H9 (cell line): ENCODE data around the gene RFX8. TPM values are rescaled to one million over a fixed set of nuclear protein-coding genes. Genes with fewer than 3 reads are reported as not detected.

Source experiments
- DNase-seq: peaks from one replicate; pipeline ENCODE4 v3.0.0-alpha.2; 2017
- H2AFZ ChIP-seq: one replicate; pipeline ENCODE4 v1.6.1; 2013; ENCODE audit warnings: mild to moderate bottlenecking, low read length, control low read depth, moderate library complexity
- H2AK5ac ChIP-seq: 2 replicates; pipeline ENCODE4 v1.6.1; 2013; ENCODE audit warnings: low read length, control low read depth, mixed read lengths; ENCODE audit not compliant: insufficient read length
- H2BK120ac ChIP-seq: one replicate; pipeline ENCODE4 v1.6.1; 2013; ENCODE audit warnings: low read depth, mild to moderate bottlenecking, low read length, control low read depth, inconsistent platforms; ENCODE audit not compliant: poor library complexity, severe bottlenecking
- H2BK12ac ChIP-seq: 2 replicates; pipeline ENCODE4 v1.6.1; 2013; ENCODE audit warnings: low read length, control low read depth, mixed read lengths, low read depth; ENCODE audit not compliant: insufficient read length
- H2BK15ac ChIP-seq: 2 replicates; pipeline ENCODE4 v1.6.1; 2013; ENCODE audit warnings: low read depth, low read length, control low read depth
- H2BK20ac ChIP-seq: one replicate; pipeline ENCODE4 v1.6.1; 2013; ENCODE audit warnings: low read depth, mild to moderate bottlenecking, low read length, control low read depth, inconsistent platforms; ENCODE audit not compliant: poor library complexity, severe bottlenecking
- H2BK5ac ChIP-seq: 2 replicates; pipeline ENCODE4 v1.6.1; 2013; ENCODE audit warnings: low read length, control low read depth, mixed read lengths; ENCODE audit not compliant: insufficient read length
- H3K14ac ChIP-seq: 2 replicates; pipeline ENCODE4 v1.6.1; 2013; ENCODE audit warnings: low read length, control low read depth; ENCODE audit not compliant: insufficient read depth
- H3K18ac ChIP-seq: 2 replicates; pipeline ENCODE4 v1.6.1; 2013; ENCODE audit warnings: low read depth, mild to moderate bottlenecking, mixed read lengths, low read length, control low read depth; ENCODE audit not compliant: insufficient read length
- H3K23ac ChIP-seq: 2 replicates; pipeline ENCODE4 v1.6.1; 2013; ENCODE audit warnings: low read length, control low read depth, mixed read lengths, low read depth; ENCODE audit not compliant: insufficient read length
- H3K23me2 ChIP-seq: 2 replicates; pipeline ENCODE4 v1.6.1; 2013; ENCODE audit warnings: low read depth, mild to moderate bottlenecking, mixed read lengths, low read length, control low read depth; ENCODE audit not compliant: insufficient read length, poor library complexity, severe bottlenecking
- H3K27ac ChIP-seq: 2 replicates; pipeline ENCODE4 v1.5.1; 2013; ENCODE audit warnings: low read length, control low read depth, mixed read lengths, low read depth; ENCODE audit not compliant: insufficient read length
- H3K27me3 ChIP-seq: 2 replicates; pipeline ENCODE4 v1.6.1; 2013; ENCODE audit warnings: low read length, control low read depth, inconsistent platforms; ENCODE audit not compliant: insufficient read depth
- H3K4ac ChIP-seq: 2 replicates; pipeline ENCODE4 v1.6.1; 2013; ENCODE audit warnings: low read depth, mild to moderate bottlenecking, control low read depth, inconsistent platforms, low read length, moderate library complexity
- H3K4me1 ChIP-seq: 2 replicates; pipeline ENCODE4 v1.6.1; 2013; ENCODE audit warnings: low read length, control low read depth, inconsistent platforms; ENCODE audit not compliant: insufficient read depth
- H3K4me2 ChIP-seq: 2 replicates; pipeline ENCODE4 v1.6.1; 2013; ENCODE audit warnings: low read length, control low read depth, mixed read lengths; ENCODE audit not compliant: insufficient read length, insufficient read depth
- H3K56ac ChIP-seq: 2 replicates; pipeline ENCODE4 v1.6.1; 2013; ENCODE audit warnings: low read depth, mild to moderate bottlenecking, mixed read lengths, low read length, control low read depth; ENCODE audit not compliant: insufficient read length
- H3K79me1 ChIP-seq: 2 replicates; pipeline ENCODE4 v1.6.1; 2013; ENCODE audit warnings: low read depth, mild to moderate bottlenecking, moderate library complexity, low read length, control low read depth, inconsistent platforms; ENCODE audit not compliant: insufficient read depth, poor library complexity, severe bottlenecking
- H3K79me2 ChIP-seq: 2 replicates; pipeline ENCODE4 v1.6.1; 2013; ENCODE audit warnings: low read length, control low read depth, inconsistent platforms; ENCODE audit not compliant: insufficient read depth
- H3K9ac ChIP-seq: 2 replicates; pipeline ENCODE4 v1.6.1; 2013; ENCODE audit warnings: low read length, control low read depth, mixed read lengths; ENCODE audit not compliant: insufficient read length; ENCODE audit errors: extremely low read depth
- H3K9me3 ChIP-seq: one replicate; pipeline ENCODE4 v1.6.1; 2013; ENCODE audit warnings: low read depth, low read length, inconsistent platforms; ENCODE audit not compliant: control insufficient read depth
- H3T11ph ChIP-seq: one replicate; pipeline ENCODE4 v1.6.1; 2013; ENCODE audit warnings: mild to moderate bottlenecking, low read length, control low read depth, inconsistent platforms
- H4K20me1 ChIP-seq: one replicate; pipeline ENCODE4 v1.6.1; 2013; ENCODE audit not compliant: control insufficient read depth, insufficient read length, insufficient read depth
- H4K5ac ChIP-seq: 2 replicates; pipeline ENCODE4 v1.6.1; 2013; ENCODE audit warnings: low read depth, mild to moderate bottlenecking, mixed read lengths, low read length, control low read depth; ENCODE audit not compliant: insufficient read length
- H4K8ac ChIP-seq: replicated peaks from 2 replicates; pipeline ENCODE4 v1.6.1; 2013; ENCODE audit warnings: low read length, control low read depth, mixed read lengths, low read depth; ENCODE audit not compliant: insufficient read length
- H4K91ac ChIP-seq: 2 replicates; pipeline ENCODE4 v1.6.1; 2013; ENCODE audit warnings: low read depth, mild to moderate bottlenecking, moderate library complexity, mixed read lengths, low read length, control low read depth; ENCODE audit not compliant: insufficient read length
- H3K27ac Mint-ChIP-seq, 3 experiments: 2 replicates in 2 of 3; 3 replicates in 1 of 3; pipeline ENCODE4 v1.8.0; 2020 to 2021; ENCODE audit warnings: mixed read lengths in 3 of 3, mild to moderate bottlenecking in 1 of 3, moderate library complexity in 1 of 3
- H3K27me3 Mint-ChIP-seq: 2 replicates; pipeline ENCODE4 v1.8.0; 2021; ENCODE audit warnings: low read depth, mild to moderate bottlenecking, moderate library complexity, mixed read lengths
- H3K36me3 Mint-ChIP-seq, 3 experiments: 2 replicates in 2 of 3; 3 replicates in 1 of 3; pipeline ENCODE4 v1.8.0; 2020 to 2021; ENCODE audit warnings: low read depth in 3 of 3, mixed read lengths in 3 of 3; ENCODE audit not compliant: insufficient read depth in 1 of 3
- H3K4me1 Mint-ChIP-seq, 2 experiments: 2 replicates each; pipeline ENCODE4 v1.8.0; 2020; ENCODE audit warnings: mixed read lengths in 2 of 2
- H3K4me3 Mint-ChIP-seq, 2 experiments: 2 replicates in 1 of 2; 3 replicates in 1 of 2; pipeline ENCODE4 v1.8.0; 2020 to 2021; ENCODE audit warnings: mild to moderate bottlenecking in 2 of 2, mixed read lengths in 2 of 2, moderate library complexity in 1 of 2
- H3K9me3 Mint-ChIP-seq, 2 experiments: 2 replicates in 1 of 2; 3 replicates in 1 of 2; pipeline ENCODE4 v1.8.0; 2020; ENCODE audit warnings: mild to moderate bottlenecking in 2 of 2, mixed read lengths in 2 of 2, moderate library complexity in 1 of 2
- WGBS: extraction: QIAGEN DNeasy Blood & Tissue Kit; methylation state at CpG from one replicate; pipeline ENCODE4 v1.1.7; 2013; ENCODE audit warnings: missing lambda C conversion rate, low lambda C conversion rate, mixed read lengths; ENCODE audit not compliant: insufficient read length; ENCODE audit errors: extremely low coverage; 5-methylcytosine and 5-hydroxymethylcytosine counted together
- total RNA-seq: library from RNA; stranded (reverse); gene quantifications from 2 replicates; pipeline ENCODE4 v1.2.1, GENCODE V29; 2021
- TF ChIP-seq, protein P1 (sequence below): fragments of 200-600 bp; sonication (generic); conservative IDR thresholded peaks from 3 replicates; pipeline ENCODE4 v1.8.0; 2021; ENCODE audit warnings: antibody characterized with exemption, mild to moderate bottlenecking

Gene RFX8
- total RNA-seq, 1 experiment from 2014 or later: 0.22 TPM

DNA sequence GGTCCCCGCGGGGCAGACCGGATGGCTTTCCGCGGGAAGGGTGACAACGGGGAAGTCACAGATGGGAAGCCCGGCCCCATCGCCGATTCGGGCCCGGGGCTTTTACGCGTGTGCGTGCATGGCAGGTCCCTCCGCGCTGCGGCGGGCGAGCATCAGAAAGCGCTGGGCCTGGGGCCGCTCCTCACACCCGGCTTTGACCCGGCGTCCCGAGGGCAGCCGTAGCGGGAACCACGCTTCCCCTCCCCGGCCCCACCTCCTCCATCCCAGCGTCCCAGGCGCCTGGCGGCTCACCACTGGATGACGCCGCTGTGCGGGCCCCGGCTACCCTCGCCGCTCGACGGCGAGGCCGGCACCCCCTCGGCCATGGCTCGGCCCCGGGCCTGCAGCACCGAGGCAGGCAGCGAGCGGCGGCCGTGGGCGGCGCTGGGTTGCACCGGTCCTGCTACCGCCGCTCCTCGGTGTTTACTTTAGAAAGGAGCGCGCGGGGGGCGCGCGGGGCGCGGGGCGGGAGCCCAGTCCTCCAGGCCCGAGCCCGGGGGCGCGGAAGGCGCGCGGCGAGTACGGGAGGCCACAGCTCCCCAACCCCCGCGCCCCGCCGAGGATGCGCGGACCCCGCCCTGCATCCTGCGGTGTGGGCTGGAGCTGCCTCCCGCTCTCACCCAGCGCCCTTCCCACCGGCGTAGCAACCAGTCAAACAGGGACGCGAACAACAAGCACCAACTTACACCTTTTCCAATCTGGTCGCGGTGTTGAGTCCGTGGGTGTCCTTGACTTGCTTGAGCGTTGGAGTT lies 806 bp downstream of the RFX8 start:
- H3K56ac ChIP-seq: no peak overlapping the region
- Mint-ChIP-seq H3K27ac (no peak overlapping the region), H3K36me3 (no peaks in the 10 kb centered on the region), H3K27me3 (peaks cover 30% of the 10 kb centered on the region), H3K9me3 (no peaks in the 10 kb centered on the region), H3K4me3 (peak overlapping the region; percentile 67 to 80), H3K4me1 (peaks cover 20 to 21% of the 10 kb centered on the region in 2 experiments)
- peak; percentile 59 for DNase-seq
- H3K9me3 ChIP-seq: no peaks in the 10 kb centered on the region
- TF ChIP-seq, protein P1, sequence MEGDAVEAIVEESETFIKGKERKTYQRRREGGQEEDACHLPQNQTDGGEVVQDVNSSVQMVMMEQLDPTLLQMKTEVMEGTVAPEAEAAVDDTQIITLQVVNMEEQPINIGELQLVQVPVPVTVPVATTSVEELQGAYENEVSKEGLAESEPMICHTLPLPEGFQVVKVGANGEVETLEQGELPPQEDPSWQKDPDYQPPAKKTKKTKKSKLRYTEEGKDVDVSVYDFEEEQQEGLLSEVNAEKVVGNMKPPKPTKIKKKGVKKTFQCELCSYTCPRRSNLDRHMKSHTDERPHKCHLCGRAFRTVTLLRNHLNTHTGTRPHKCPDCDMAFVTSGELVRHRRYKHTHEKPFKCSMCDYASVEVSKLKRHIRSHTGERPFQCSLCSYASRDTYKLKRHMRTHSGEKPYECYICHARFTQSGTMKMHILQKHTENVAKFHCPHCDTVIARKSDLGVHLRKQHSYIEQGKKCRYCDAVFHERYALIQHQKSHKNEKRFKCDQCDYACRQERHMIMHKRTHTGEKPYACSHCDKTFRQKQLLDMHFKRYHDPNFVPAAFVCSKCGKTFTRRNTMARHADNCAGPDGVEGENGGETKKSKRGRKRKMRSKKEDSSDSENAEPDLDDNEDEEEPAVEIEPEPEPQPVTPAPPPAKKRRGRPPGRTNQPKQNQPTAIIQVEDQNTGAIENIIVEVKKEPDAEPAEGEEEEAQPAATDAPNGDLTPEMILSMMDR: no peak
- H3K79me2 ChIP-seq: no peaks in the 10 kb centered on the region
- no peaks in the 10 kb centered on the region for H3K79me1 ChIP-seq
- no CpG with 5 or more reads among the region's 92 CpGs for WGBS
- H2BK5ac ChIP-seq: no peak overlapping the region
- H3K9ac ChIP-seq: no peak overlapping the region
- H3K4me1 ChIP-seq: peaks cover 4% of the 10 kb centered on the region; the same call in 1 of the 2 replicates
- no peak overlapping the region for H4K8ac ChIP-seq
- peak overlapping the region; percentile 86 for H3K14ac ChIP-seq
- no peak overlapping the region for H2AK5ac ChIP-seq
- no peak overlapping the region for H4K91ac ChIP-seq
- H2BK20ac ChIP-seq: no peak overlapping the region
- no peak overlapping the region for H2BK15ac ChIP-seq
- H3K4me2 ChIP-seq: peak overlapping the region; percentile 25
- no peak overlapping the region for H2BK120ac ChIP-seq
- no peak overlapping the region for H3K27ac ChIP-seq
- H3K18ac ChIP-seq: peak overlapping the region; percentile 2
- no peaks in the 10 kb centered on the region; the same call in 1 of the 2 replicates for H3K27me3 ChIP-seq
- no peak overlapping the region for H2AFZ ChIP-seq
- H4K5ac ChIP-seq: no peak overlapping the region
- no peak overlapping the region for H3K23ac ChIP-seq
- H4K20me1 ChIP-seq: no peaks in the 10 kb centered on the region
- H3K4ac ChIP-seq: no peak overlapping the region
- no peaks in the 10 kb centered on the region for H3K23me2 ChIP-seq
- no peak overlapping the region for H2BK12ac ChIP-seq
- no peak overlapping the region for H3T11ph ChIP-seq
